DMS53 treated with DMSO at 0.1 percent for 48 hours (cell line): Measurements from ENCODE around the gene NTSR1.

Experiments used
- DNase-seq: peaks from one replicate; lab custom pipeline; 2025; ENCODE audit not compliant: unreplicated experiment; lab: John Stamatoyannopoulos, UW

NTSR1 gene

DNA sequence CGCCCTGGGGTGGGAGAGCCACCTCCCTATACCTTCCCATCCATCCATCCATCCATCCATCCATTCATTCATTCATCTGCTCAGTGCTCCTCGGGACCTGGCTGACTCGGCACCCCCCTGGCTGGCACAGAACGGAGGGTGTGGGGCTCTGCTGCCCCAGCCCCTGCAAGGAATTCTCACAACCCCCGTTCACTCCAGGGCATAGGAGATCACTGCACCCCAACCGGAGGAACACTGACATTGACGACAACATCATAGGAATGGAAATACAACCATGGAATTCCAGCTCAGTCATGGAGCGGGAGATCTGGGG lies 59.6 kb downstream of the NTSR1 start:
- no peak for DNase-seq

DNA sequence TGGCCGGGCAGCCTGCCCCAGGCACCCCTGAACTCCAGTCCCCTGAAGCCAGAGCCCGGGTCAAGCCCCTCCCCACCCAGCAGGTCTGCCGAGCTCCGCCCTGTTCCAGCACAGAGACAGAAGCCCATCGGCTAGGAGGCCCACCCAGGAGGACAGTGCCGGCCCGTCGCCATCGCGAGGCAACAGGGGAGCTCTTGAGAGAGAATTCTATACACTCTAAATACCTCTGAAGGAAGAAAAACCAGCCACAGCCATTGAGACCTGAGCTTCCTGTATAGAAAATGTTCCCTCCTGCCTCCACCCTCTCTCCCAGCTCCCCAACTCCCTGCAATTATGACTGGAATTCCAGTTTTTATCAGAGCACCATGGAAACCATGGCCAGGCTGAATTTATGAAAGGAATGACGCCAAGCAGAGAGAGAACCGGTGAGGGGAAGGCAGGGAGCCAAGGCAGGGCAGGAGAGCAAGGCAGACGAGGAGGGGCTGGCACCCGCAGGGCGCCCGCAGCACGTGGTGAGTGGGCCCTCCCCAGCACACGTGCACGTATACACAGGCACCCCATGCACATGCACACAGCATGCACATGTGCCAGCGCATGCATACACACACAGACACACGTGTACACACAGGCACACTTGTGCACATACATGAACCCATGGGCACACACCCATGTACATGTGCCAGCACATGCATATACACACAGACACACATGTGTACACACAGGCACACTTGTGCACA lies 60.1 kb downstream of the NTSR1 start:
- no peak for DNase-seq

DNA sequence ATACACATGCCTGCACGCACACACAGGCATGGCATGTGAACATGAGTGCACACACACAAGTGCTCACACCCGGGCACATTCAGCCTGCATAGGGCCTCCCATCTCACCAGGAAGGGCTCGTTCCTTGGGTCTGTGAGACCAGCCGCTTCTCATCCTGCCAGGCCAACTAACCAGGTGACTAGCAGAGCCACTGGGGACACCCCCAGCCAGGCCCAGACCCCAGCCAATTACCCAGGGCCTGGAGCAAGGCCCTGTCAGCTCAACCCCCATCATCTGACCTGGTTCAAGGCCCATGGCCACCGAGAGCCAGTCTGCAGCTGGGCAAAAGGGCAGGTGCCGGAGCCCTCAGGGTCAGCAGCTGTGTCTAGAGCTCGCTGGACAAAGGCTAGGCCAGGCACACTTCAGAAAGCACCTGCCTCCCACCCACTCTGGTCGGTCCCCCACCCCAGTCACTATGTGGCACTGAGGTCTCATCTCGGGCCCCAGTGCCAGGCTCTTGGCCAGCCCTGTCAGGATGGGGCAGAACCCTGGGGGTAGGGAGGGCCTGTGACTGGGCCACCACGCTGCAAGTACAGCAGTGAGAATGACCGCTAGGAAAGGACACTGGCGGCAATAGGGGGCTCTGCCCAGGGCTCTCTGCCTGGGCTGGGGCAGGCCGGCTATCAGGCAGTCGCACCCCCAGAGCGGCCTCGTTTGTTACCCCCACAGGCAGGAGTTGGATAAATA lies 60.9 kb downstream of the NTSR1 start:
- no peak for DNase-seq

DNA sequence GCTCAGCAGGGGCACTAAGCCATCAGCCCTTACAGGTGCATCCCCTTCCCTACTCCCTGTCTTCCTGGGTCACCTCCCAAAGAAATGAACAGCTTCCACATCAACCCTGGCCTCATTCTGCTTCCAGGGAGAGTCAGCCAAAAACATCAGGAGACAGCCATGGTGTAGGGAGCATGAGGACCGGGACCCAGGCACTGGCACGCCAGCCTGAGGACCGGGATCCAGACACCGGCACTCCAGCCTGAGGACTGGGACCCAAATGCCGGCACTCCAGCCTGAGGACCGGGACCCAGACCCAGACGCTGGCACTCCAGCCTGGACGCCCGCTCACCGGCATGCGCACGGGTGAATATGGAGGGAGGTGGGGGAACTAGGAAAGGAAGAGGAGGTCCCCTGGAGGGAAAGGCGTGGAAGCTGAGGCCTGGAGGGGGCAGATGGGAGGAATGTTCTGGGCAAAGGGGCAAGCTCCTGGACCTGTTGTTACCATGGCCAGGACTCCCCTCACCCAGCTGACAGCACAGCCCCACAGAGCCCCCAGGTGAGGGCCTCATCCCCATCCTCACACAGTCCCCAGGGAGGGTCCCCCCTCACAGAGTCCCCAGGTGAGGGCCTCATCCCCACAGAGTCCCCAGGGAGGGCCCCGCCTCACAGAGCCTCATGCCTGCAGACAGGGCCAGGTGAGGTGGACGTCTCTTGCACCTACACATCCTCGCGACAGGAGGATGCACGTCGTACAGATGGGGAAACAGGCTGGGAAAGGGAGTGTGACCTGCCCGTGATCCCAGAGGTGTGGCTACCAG lies 61.7 kb downstream of the NTSR1 start:
- DNase-seq = no peak

DNA sequence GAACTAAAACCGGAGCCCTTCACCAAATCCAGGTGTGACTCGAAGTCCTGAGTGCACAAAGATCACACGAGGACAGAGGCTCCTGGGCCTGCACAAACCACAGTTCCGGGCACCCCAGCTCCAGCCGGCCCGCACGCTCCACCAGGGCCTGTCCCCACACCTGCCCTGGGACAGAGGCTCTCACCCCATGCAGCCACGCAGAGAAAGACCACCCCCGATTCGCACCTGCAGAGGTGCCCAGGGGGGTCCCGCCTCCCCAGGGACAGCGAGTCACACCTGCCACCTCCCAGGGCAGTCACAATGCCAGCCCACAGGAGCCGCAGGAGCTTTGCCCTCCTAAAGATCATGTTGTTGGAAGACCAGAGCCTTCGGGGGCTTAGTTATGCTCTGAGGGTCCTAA lies 62.3 kb downstream of the NTSR1 start:
- no peak for DNase-seq

DNA sequence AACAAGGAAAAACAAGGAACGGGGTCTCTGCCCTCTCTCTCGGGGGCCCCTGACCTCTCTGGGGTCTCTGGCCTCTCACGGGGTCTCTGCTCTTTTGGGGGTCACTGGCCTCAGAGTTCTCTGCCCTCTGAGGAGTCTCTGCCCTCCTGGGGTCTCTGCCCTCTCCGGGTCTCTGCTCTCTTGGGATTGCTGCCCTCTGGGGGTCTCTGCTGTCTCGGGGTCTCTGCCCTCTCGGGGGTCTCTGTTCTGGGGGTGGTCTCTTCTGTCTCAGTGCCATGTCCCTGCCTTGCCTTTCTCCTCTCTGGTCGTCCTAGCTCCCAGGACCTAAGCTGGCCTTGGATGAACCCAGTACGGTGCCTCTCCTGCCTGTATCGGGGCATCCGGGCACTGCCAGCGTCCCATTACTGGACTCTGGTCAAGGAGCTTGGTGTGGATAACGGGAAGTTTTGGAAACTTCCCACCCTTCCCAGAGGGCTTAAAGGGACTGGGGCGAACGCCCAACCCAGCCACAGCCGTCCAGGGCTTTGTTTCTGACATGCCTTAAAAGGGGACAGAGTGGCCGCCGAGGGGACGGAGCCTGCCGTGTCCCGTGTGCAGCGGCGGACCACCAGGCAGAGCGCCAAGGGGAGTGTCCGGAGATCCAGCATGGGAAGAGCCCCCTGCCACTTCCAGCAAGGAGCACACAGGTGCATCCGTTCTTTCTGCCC lies 62.9 kb downstream of the NTSR1 start:
- no peak for DNase-seq

- no peak for DNase-seq
Measured at GRCh38 chr20:62772103-62772611, 63.5 kb downstream of the NTSR1 start.

DNA sequence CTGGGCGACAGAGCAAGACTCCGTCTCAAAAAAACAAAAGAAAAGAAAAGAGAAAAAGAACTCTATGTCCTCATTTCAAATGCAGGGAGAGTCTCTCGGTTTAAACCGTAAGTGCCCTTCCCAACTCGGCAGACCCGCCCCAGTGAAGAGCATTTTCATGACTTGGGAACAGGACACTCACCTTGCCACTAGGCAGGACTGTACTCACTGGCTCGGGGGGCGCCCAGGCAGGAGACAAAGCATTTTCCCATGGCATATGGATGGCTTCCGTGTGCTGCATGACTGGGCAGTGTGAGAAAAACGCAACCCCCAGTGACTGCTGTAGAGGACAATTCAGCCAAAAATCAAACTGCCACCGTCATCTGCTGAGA lies 64.0 kb downstream of the NTSR1 start:
- DNase-seq = no peak

GRCh38 chr20:62772990-62773844 lies 64.6 kb downstream of the NTSR1 start:
- DNase-seq = no peak

GRCh38 chr20:62773845-62774714 lies 65.4 kb downstream of the NTSR1 start:
- DNase-seq = no peak

- DNase-seq = no peak
Measured at GRCh38 chr20:62774762-62775161, 66.1 kb downstream of the NTSR1 start.

DNA sequence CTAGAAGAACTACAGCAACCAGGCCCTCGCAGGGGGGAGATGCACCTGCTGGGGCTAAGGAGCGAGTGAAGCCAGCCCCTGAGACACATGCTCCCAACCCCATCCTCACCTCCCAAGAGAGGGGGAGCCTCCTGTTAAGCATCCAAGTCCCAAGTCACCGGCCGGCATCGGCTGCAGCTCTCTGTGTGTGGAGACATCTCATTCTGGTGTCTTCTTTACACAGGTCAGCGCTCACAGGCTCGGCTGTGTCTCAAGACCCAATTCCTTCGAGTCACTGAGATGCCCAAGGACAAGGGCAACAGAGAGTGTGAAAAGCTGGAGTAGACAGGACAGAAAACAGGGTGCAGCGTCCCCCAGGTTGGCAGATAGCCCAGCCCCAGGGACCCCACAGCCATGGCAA lies 66.6 kb downstream of the NTSR1 start:
- no peak for DNase-seq

DNA sequence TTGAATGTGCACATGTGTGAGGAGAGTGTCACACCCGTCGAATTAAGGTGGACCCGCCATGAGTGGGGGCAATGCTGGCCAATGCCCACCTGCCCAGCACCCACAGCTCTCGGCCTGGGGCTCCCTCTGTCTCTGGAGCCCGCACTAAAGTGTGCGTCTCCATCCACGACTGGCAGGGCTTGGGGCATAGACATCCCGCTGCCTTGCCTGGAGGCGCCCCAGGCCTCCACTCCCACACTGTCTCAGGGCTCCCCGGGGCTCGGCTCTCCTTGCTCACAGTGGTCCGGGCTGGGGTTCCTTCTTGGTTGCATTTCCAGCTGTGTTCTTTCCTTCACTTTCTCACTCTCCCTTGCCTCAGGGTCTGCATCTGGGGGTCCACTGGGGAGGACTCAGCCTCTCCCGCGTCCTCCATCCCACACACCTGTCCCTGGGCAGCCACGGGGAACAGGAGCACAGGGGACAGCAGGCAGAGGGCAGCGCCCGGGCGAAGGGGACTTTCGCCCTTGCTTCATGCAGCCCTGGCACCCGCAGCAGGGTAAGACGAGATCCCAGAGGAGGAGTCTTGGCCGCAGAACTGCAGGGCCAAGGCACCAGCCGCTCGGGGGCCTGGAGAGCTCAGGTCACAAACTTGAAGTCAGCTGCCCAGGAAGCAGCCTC lies 67.5 kb downstream of the NTSR1 start:
- DNase-seq = no peak

DNA sequence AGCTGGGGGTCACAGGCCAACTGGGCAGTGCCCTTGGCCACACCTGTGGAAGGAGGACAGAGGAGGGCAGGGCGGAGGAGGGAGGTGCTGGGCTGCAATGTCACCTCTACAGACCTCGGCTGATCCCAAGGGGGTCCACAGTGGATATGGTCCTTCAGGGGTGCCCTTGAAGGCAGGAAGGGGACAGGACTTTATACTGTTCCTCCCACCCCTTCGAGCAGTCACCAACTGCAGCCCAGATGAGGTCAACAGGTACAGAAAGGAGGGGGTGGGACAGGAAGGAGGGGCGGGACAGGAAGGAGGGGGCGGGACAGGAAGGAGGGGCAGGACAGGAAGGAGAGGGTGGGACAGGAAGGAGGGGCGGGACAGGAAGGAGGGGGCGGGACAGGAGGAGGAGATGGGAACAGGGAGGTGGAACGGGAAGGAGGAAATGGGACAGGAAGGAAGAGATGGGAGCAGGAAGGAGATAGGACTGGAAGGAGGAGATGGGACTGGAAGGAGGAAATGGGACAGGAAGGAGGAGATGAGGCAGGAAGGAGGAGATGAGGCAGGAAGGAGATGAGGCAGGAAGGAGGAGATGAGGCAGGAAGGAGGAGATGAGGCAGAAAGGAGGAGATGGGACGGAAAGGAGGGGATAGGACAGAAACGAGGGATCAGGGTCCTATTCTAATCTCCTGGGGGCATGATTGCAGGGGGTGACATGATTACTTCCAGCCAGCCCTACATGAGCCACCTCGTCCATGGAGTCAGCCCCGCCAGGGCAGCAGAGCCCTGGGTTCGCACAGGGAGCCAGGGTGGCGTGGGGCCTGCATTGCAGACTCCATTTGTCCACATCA lies 68.3 kb downstream of the NTSR1 start:
- DNase-seq = no peak

GRCh38 chr20:62777528-62777830 lies 68.8 kb downstream of the NTSR1 start:
- no peak for DNase-seq

DNA sequence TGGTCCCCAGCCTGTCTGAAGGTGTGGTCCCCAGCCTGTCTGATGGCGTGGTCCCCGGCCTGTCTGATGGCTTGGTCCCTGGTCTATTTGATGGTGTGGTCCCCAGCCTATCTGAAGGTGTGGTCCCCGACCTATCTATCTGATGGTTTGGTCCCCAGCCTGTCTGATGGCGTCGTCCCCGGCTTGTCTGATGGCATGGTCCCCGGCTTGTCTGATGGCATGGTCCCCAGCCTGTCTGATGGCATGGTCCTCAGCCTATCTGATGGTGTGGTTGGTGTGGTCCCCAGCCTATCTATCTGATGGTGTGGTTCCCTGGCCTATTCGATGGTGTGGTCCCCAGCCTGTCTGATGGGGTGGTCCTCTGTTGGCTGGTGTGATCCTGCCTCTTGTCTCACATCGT lies 69.4 kb downstream of the NTSR1 start:
- no peak for DNase-seq

- DNase-seq = no peak
Measured at GRCh38 chr20:62778601-62779416, 70.2 kb downstream of the NTSR1 start.

GRCh38 chr20:62779417-62779685 lies 70.7 kb downstream of the NTSR1 start:
- DNase-seq = no peak
